22Rv1 (cell line): ENCODE measurements around the gene PARVB.

Source experiments
- H3K27ac ChIP-seq: fragments of 450-650 bp; 2 replicates; pipeline ENCODE4 v1.5.1; 2017
- ZFX ChIP-seq: fragments of 450-650 bp; IDR thresholded peaks from 2 replicates; pipeline ENCODE4 v1.6.1; 2017; ENCODE audit warnings: antibody characterized with exemption, borderline replicate concordance
- TF ChIP-seq, protein P1 (sequence below): fragments of 450-650 bp; IDR thresholded peaks from 2 replicates; pipeline ENCODE4 v1.5.1; 2017; ENCODE audit warnings: mild to moderate bottlenecking

PARVB gene

DNA sequence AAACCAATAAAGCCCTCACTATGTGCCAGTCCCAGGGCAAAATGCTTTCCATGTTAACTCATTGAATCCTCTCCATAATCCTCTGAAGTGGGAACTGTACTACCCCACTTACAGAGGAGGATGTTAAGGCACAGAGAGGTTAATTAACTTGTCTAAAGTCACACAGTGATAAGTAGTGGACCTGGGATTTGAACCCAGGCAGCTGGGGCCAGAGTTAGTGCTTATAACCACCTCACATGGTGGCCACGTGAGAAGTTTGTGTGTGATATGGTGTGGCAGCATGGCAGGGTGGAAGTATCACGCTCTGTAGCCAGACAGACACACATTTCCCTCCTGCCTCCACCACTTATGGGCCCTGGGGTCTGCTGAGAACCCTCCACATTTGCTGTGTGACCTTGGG lies 173.2 kb downstream of the PARVB start:
- no peak for TF ChIP-seq ZFX
- TF ChIP-seq, protein P1, sequence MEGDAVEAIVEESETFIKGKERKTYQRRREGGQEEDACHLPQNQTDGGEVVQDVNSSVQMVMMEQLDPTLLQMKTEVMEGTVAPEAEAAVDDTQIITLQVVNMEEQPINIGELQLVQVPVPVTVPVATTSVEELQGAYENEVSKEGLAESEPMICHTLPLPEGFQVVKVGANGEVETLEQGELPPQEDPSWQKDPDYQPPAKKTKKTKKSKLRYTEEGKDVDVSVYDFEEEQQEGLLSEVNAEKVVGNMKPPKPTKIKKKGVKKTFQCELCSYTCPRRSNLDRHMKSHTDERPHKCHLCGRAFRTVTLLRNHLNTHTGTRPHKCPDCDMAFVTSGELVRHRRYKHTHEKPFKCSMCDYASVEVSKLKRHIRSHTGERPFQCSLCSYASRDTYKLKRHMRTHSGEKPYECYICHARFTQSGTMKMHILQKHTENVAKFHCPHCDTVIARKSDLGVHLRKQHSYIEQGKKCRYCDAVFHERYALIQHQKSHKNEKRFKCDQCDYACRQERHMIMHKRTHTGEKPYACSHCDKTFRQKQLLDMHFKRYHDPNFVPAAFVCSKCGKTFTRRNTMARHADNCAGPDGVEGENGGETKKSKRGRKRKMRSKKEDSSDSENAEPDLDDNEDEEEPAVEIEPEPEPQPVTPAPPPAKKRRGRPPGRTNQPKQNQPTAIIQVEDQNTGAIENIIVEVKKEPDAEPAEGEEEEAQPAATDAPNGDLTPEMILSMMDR = no peak
- H3K27ac ChIP-seq = no peak overlapping the region

DNA sequence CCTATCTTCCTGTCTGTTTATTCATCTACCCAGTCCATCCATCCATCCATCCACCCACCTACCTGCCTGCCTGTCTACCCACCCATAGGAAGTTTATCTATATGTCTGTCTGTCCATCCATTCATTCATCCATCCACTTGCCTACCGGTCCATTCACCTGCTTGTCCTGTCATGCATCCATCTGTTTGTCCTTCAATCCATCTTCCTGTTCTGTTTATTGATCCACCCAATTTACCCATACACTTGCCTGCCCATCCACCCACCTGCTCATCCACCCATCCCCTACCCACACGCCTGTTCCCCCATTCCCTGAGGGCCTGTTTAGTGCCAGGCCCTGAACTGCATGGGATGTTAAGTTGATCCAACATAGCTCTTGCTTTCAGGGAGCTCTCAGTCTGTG lies 175.1 kb downstream of the PARVB start:
- no peak for TF ChIP-seq ZFX
- TF ChIP-seq, protein P1 = no peak
- no peak overlapping the region for H3K27ac ChIP-seq

DNA sequence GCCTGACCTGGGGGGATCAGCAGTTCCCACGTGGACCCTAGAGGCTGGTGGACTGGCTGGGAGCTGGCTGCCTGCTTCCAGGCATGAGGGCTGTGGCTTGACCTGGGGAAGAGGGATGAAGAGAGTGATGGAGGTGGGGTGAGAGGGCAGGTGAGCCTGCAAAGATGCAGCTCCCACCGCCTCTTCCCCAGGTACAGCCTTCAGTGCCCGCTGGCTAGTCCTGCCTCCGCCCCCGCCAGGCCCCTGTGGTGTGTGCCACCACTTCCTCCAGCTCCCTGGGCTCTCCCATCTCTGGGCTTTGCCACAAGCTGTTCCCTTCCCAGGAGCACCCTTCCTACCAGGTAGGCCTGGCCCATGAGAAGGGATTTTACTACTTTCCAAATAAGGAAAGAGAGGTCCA lies 175.8 kb downstream of the PARVB start:
- H3K27ac ChIP-seq = no peak overlapping the region
- TF ChIP-seq ZFX = no peak
- TF ChIP-seq, protein P1 = no peak

DNA sequence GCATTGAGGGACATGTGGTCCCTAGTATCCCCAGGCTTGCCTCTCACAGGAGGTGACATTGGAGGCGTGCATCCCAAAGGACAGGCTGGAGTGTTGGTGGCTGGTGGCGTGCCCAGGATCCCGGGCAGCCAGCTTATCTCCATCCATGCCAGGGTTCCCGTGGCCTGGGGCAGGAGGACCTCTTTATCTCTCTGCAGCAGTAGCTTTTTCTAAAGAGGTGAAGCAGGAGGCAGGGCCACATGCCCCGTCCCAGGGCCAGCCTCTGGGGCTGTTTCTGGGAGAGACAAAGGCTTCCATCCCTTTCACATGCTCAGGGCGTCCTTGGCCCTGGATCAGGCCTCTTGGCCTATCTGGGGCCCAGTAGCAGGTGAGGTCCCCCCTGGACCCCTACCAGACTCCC lies 176.3 kb downstream of the PARVB start:
- H3K27ac ChIP-seq = no peak overlapping the region
- no peak for TF ChIP-seq ZFX
- TF ChIP-seq, protein P1 = no peak

DNA sequence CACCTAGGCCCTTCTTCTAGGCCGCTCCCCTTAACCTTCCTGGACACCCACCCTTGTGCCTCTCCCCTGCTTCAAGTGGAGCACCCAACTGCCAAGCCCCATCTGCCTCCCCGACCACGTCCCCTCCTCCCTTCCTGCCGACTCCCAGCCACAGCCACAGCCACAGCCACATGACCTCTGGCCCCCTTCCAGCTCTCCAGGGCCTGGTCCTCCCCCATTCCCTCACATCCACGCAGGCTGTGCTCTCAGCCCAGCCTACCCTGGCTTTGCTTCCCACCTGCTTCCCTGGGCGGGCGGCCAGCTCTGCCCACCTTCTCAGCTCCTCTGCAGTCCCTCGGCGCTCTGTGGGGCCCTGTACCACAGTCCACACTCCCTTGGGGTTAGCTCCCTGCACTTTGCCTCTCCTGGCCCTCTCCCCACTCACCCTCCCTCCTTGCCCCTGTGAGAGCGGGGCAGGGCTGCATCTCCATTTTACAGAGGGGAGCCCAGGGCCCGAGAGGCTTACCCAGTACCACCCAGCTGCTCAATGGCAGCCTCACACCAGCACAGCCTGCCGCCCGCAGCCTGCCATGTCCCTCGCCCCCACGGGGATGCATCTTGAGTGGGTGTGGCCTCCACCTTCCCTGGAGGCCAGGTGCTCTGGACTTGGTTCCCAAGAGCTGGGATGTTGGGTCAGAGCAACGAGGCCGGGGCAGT lies 176.9 kb downstream of the PARVB start:
- TF ChIP-seq ZFX = no peak
- TF ChIP-seq, protein P1 = no peak
- no peak overlapping the region for H3K27ac ChIP-seq

DNA sequence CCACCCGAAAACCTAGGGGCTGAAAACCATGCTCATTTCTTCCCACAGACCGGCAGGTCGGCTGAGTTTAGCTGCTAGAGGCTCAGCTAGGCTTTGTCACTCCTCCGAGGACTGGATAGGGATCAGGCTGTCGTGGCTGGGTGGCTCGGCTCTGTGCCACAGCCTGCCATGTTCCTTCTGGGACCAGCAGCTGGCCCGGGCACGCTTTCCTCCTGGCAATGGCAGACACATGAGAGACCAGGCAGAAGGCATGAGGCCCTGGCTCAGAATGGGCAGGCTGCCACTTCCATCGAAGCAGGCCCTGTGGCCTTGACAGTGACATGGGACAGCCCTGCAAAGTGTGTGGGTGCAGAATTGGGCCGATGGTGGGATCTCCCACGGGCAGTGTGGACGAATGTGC lies 177.6 kb downstream of the PARVB start:
- TF ChIP-seq, protein P1 = no peak
- TF ChIP-seq ZFX = no peak
- no peak overlapping the region for H3K27ac ChIP-seq

DNA sequence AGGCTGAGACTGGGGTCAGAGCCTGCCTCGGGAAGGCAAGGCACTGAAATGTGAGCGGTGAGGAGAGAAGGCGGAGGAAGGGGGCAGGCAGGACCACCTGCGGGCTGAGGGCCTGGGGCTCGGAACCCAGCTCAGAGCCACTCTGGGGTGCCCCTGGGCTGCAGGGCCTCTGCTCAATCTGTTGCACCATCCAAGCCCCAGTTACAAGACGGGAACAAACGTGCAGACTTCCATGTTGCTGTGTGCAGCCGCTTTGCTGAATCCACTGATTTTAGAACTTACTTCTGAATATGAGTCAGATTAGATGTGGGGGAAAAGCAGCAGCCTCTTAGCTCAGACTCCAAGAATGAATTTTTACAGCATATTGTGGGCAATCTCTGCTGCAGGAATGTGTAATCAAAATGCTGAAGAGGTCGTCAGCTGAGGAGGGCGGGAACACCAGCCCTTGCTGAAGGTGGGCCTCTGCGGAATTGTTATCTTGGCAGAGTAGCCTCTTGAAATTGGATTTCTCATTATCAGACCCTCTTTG lies 178.2 kb downstream of the PARVB start:
- no peak for TF ChIP-seq ZFX
- TF ChIP-seq, protein P1 = no peak
- H3K27ac ChIP-seq = no peak overlapping the region
